Activated gamma-delta T cell (primary cell): ENCODE data around the gene CAPN7.

Experiments used
- DNase-seq: peaks from one replicate; lab custom pipeline; 2025; lab: John Stamatoyannopoulos, UW

Gene CAPN7

DNA sequence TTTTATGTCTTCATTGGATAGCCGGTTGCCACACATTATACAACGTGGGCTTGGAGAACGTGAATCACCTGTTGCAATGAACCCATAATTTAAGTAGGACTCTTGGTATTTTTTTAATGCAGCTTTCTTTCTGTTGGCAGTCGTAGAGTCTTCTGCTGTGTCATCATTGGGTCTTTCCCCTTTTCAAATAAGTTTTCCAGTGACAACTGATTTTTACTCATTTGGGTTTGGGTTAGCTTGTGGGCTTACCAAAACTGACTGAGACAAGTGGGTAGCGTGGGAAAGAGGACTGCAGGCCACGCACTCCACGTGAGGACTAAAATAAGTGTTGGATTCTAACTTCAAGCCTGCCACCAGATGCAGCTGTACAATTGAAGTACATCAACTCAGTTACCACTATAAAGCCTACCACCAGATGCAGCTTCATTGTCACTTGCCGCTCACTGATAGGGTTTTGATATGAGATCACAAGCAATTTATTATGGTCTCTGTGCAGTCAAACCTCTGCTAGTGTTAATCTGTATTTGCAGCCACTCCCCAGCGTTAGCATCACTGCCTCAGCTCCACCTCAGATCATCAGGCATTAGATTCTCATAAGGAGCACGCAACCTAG lies 6.4 kb upstream of the CAPN7 start:
- no peak for DNase-seq

DNA sequence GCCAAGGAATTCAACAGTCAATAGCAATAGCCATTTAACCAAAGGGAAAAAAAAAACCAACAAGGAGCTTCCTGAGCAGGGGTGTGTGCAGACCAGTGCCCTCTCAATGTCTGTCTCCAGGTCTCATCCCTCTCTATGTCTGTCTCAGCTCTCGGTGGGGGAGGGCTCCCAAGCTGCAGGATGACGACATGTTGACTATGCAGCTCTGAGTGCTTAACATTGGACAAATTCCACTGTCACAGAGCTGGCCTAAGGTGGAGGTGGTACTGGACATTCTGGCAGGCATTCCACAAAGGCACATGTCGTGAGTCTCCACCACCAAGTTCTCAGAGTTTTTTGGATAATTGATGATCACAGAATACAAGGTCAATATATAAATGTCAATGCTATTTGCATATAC lies 2.0 kb upstream of the CAPN7 start:
- DNase-seq, result no peak

DNA sequence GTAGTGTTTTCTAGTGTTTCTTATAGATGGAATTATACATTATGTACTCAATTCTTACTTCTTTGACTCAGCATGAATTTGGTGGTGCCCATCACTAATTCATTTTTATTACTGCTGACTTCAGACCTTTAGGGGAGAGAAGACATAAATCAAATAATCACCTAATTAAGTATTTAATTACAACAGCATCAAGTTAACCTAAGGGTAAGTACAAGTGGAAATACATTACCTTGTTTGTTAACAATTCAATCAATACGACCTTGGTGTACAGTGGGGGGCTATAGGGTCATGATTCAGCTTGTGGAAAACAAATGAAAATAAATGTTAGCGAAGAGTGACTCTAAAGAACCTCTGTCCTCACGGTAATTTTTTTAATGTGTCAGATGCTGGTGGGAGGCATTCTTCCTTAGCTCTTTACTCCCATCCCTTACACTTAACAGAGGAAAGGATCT lies 538 bp upstream of the CAPN7 start:
- DNase-seq, result no peak

DNA sequence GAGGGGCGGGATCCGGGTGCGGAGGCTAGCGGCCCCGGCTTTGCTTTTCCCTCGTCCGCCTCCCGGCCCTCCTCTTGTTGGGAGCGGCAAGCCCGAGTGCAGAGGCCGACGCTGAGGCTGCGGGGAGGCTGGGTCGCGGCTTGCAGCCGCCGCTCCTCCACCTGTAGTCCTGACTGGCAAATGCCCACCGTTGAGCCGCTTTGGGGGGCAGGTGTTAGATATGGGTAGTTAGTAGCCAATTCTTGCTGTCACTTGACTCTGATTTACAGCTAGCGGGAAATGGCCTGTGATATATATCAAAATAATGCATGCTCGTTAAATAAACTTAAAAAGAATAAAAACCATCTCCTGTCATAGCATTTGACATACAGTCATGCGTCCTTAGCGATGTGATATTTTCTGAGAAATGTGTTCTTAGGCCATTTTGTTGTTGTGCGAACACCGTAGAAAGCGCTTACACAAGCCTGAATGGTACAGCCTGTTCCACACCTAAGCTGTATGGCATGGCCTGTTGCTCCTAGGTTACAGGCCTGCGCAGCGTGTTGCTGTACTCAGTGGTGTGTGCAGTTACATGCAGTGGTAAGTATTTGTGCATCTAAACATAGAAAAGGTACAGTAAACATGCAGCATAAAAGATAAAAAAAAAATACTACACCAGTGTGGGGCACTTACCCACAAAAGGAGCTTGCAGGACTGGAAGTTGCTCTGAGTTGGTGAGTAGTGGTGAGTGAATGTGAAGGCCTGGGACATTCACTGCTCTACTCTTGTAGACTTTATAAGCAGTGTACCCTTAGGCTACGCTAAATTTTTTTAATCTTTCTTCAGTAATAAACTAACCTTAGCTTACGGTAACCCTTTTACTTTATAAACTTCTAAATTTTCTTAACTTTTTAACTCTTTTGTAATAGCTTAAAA lies 873 bp downstream of the CAPN7 start:
- no peak for DNase-seq

DNA sequence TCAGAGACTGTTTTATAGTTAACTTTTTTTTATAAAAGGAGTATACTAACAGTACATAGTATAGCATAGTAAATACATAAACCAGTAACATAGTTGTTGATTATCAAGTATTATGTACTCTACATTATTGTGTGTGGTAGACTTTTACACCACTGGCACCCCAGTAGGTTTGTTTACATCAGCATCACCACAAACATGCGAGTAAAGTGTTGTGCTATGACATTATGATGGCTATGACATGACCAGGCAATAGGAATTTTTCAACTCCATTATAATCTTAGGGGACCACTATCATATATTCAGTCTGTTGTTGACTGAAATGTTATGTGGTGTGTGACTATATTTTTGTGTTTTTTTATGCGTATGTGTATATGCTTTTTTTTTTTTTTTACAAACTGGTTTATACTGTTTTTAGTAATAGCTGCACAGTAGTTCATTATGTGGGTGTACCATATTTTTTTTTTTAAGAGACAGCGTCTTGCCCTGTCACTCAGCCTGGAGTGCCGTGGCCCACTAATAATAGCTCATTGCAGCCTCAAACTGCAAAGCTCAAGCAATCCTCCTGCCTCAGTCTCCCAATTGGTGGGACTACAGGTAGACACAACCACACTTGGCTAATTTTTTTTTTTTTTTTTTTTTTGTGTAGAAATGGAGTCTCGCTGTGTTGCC lies 1.9 kb downstream of the CAPN7 start:
- no peak for DNase-seq

DNA sequence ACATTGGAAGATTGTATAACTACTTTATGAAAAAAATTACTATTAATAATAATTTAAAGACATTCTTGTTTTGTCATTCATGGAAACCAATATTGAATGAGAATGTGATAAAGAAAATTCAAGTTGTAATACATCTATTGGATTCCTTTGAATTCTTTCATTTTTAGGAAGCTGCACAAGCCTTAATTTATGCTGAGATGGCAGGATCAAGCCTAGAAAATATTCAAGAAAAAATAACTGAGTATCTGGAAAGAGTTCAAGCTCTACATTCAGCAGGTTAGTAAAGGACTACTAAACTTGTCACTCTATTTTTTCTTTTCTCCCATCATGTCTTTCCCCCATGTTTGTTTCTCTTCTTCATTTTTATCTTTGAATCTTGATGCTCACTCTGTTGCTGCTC lies 5.9 kb downstream of the CAPN7 start:
- no peak for DNase-seq

DNA sequence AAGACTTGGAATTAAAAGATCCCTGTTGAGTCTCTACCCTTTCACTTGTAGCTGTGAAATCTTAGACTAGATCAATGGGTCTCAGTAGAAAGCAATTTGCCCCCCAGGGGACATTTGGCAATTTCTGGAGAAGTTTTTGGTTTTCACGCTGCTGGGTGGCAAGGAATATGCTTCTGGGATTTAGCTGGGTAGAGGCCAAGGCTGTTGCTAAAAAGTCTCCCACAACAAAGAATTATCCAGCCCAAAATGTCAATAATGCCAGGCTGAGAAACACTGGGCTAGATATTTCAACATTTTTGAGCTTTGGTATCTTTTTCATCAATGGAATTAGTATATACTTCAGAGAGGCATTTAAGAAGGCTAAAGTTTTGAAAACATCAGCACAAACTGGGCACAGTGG lies 8.7 kb downstream of the CAPN7 start:
- no peak for DNase-seq

DNA sequence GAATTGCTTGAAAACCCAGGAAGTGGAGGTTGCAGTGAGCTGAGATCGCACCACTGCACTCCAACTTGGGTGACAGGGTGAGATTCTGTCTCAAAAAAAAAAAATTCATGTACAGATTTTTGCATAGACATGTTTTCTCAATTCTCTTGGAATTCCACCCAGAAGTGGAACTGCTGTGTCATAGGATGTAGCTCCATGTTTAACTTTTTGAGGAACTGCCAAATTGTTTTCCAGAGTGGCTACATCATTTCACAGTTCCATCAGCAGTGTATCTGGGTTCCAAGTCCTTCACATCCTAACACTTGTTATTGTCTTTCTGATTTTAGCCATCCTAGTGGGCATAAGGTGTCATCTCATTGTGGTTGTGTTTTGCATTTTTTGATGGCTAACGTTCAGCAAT lies 9.9 kb downstream of the CAPN7 start:
- no peak for DNase-seq

DNA sequence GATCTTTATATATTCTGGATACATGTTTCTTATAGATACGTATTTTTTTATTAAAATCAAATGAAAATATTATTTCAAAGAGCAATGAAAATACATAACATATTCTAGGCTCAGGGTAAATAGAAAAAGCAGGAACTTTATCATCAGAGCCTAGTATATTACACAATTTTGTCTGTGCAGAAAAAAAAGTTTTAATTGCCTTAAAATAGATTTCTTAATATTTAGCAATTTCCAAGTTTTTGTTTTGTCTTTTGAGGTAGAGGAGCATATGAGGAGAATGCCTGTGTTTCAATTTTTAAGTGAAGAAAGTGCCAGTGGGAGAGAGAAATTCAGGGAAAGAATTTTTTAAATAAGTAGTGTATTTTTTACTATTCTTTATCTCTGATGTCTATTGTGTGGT lies 10.5 kb downstream of the CAPN7 start:
- no peak for DNase-seq

DNA sequence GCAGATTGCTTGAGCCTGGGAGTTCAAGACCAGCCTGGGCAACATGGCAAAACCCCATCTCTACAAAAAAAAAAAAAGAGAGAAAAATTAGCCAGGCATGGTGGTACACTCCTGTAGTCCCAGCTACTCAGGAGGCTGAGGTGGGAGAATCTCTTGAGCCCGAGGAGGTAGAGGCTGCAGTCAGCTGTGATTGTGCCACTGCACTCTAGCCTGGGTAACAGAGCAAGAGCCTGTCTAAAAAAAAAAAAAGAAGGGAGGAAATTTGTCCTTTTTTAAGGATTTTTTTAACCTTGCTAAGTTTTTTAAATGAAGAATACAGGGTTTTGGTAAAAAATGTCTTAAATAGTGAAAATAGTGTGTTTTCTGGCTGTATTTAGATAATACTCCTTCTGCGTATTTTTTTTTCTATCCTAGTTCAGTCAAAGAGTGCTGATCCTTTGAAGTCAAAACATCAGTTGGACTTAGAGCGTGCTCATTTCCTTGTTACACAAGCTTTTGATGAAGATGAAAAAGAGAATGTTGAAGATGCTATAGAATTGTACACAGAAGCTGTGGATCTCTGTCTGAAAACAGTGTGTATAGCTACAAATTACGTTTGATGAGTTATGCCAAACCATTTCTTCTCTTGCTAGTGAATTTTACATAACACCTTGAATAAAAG lies 11.1 kb downstream of the CAPN7 start:
- DNase-seq, result no peak

DNA sequence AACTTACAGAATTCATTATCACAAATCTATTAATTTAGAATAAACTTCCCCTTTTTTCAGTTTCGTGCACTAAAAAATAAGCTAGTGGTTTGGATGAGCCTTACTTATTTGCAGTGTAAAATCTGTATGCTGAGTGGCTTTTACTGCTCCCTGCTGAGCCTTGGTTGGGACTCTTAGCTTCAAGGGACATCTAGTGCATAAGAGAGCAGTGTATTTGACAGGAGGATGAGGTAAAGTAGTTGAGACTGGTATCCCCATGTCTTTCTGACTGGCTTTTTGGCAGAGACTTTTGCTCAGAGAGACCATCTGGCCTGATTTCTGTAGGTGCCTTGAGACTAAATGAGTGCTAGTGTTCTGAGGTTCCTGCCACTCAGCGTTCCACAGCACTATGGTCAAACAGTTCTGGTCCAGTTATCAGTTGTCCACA lies 11.8 kb downstream of the CAPN7 start:
- no peak for DNase-seq

DNA sequence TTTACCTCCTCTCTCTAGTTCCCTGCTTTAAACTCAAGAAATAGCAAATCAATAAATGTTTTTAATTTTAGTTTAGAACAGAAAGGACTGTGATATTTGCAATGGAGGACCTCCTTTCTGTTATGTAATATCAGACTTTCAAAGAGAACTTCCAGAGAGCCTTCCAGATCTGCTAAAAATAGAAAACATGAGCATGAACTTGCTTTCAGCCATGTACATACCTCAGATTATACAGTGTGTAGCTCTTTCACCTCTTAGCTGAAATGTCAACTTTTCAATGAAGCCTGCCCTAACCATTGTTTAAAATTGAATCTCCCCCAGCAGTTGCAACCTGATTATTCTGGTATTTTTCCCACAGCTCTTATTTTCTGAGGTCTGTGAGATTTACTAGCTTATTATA lies 12.6 kb downstream of the CAPN7 start:
- DNase-seq, result no peak

DNA sequence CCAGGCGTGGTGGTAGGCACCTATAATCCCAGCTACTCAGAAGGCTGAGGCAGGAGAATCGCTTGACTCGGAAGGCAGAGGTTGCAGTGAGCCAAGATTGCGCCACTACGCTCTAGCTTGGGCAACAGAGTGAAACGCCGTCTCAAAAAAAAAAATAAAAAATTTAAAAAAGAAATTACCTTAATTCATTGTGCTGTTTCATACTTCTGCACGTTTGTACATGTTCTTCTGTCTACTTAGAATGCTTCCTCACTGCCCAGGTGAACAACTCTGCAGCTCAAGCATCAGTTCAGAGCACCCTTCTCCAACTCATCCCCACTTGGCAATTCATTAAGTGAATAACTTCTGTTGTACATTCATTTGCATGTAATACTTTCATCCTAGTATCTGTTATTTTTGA lies 14.0 kb downstream of the CAPN7 start:
- no peak for DNase-seq

DNA sequence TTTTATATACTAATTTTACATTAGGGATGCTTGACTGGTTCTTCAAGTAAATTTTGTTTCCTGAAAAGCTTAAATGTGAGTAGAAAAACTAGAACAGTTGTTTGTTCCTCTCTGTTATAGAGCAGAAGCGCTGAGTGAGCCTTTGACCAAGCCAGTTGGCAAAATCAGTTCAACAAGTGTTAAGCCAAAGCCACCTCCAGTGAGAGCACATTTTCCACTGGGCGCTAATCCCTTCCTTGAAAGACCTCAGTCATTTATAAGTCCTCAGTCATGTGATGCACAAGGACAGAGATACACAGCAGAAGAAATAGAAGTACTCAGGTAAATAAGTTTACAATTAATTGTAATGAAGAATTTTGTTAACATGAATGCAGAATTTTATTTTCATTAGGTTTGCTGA lies 14.6 kb downstream of the CAPN7 start:
- DNase-seq, result no peak

DNA sequence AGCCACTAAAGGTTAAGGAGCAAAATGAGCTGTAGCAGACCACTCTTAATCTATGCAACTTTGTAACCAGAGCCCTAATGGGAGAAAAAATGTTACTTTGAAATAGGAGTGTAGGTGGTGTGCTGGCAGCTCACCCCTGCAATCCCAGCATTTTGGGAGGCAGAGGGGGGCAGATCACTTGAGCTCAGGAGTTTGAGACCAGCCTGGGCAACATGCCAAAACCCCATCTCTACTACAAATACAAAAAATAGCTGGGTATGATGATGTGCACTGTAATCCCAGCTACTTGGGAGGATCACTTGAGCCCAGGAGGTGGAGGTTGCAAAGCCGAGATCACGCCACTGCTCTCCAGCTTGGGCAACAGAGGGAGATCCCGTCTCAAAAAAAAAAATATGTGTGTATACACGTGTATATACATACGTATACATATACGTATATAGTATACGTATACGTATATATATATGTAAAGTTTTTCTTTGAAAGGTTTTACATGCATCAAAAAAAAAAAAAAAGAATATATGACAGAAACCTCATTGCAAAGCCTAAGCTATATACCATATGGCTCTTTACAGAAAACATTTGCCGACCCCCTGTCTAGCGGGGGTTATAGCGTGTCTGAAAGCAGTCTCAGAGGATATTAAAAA lies 15.7 kb downstream of the CAPN7 start:
- DNase-seq, result no peak

DNA sequence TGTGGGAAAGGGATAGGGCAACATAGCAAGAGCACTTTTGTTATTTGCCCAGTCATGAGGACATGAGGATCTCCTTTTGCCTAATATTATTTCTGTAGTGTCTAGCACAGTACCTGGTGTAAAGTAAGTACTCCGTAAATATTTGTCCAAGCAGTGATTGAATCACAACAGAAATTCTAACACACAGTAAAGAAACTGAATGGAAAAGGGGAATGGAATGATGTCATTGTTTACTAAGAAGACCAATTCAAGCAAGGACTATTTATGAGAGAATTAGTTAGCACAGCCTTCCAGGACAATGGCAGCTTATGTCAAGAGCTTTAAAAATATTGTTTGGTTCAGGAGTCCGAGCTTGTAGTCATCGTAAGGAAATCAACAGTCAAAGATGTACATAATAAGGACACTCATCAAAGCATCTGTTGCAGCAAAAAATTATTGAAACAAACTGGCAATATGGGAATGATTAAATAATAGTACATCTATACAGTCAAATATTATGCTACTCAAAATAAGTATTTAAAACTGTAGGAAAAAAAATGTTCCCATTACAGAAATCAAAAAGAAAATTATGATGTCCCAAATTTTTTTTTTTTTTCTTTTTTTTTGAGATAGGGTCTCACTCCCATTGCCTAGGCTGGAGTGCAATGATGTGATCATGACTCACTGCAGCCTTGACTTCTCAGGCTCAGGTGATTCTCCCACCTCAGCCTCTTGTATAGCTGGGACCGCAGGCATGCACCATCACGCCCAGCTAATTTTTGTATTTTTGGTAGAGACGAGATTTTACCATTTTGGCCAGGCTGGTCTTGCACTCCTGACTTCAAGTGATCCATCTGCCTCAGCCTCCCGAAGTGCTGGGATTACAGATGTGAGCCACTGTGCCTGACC lies 17.9 kb downstream of the CAPN7 start:
- DNase-seq, result no peak

DNA sequence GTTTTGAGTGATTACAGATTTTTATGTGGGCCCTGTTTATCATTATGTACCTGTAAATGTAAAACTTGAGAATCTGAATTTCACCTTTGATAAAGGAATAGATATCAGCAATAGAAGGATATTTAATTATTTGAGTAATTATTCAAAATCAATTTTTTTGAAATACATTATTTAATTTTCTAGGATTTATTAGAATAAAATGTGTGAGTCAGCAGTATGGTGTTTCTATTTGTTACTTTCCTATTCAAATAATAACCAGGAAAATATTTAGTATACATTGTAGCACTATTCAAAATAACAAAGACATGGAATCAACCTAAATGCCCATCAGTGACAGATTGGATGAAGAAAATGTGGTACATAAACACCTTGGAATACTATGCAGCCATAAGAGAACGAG lies 22.1 kb downstream of the CAPN7 start:
- DNase-seq, result no peak

DNA sequence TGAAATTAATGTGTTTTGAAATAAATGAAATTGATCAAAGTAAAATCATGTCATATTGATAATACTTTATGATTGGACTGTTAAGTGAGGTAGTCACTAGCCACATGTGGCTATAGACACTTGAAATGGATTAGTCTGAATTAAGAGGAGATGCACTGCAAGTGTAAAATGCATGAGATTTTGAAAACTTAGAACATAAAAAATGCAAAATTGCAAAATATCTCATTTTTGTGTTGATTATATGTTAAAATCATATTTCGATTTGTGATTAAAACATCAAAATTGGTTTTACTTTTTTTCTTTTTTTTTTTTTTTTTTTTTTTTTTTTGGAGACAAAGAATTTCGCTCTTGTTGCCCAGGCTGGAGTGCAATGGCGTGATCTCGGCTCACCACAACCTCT lies 23.2 kb downstream of the CAPN7 start:
- DNase-seq, result no peak

DNA sequence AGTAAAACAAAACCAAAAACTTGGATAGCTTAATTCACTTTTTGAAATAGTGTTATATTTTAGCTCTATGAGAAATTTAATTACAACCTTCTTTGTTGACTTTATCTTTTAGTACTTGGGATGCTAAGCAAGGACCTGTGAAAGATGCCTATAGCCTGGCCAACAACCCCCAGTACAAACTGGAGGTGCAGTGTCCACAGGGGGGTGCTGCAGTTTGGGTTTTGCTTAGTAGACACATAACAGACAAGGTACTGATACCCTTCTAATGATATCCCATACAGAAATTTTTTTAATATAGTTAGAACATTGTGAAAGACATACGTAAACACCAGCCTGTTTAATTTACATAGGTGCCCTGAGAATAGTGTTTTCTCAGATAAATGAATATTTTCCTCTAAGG lies 35.3 kb downstream of the CAPN7 start:
- no peak for DNase-seq

DNA sequence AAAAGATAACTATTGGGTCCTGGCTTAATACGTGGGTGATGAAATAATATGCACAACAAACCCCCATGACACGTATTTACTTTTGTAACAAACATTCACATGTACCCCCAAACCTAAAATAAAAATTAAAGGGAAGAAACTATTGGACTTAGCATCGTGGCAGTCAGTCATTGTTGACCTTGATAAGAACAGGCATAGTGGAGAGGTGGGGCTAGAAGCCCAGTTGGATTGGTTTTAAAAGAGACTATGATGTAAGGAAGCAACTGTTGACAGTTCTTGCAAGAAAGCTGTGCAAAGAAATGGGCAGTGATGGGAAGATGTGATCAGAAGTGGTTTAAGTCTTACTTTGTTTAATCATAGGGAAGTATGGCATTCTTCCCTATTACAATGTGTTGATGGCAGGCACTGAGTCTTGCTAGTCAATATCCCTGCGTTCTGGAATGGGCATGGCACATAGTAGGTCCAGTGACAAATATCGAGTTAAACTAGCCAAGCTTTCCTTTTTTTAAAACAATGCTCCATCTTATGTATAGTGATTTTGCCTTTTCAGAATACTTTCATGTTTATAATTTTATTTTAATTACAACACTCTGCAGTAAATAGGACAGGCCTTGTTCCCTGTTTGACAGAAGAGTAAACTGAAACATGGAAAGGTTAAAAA lies 37.9 kb downstream of the CAPN7 start:
- DNase-seq, result no peak
